Breast epithelium (tissue), 3 donors: ENCODE measurements around the gene NPIPA1.
"Not testable (repeated sequence)": the region's sequence is repeated elsewhere in the genome, so short reads cannot be mapped to it uniquely, and the experiment has no call there.

Experiments used
- POLR2A ChIP-seq: fragments of 450-650 bp; IDR thresholded peaks from one replicate; pipeline ENCODE4 v1.6.1; 2016; ENCODE audit warnings: antibody characterized with exemption, mild to moderate bottlenecking, moderate library complexity
- POLR2AphosphoS5 ChIP-seq, 3 donors: sonication (generic); formaldehyde crosslinking; IDR thresholded peaks; one replicate each; pipeline ENCODE4 v1.6.1; 2017; ENCODE audit warnings: antibody characterized with exemption in 3 of 3
- TF ChIP-seq, protein P1 (sequence below), 3 donors: fragments of 450-650 bp; IDR thresholded peaks; one replicate each; pipeline ENCODE4 v1.5.1; 2016 to 2017; ENCODE audit warnings: antibody characterized with exemption in 3 of 3, mild to moderate bottlenecking in 3 of 3, moderate library complexity in 3 of 3

DNA sequence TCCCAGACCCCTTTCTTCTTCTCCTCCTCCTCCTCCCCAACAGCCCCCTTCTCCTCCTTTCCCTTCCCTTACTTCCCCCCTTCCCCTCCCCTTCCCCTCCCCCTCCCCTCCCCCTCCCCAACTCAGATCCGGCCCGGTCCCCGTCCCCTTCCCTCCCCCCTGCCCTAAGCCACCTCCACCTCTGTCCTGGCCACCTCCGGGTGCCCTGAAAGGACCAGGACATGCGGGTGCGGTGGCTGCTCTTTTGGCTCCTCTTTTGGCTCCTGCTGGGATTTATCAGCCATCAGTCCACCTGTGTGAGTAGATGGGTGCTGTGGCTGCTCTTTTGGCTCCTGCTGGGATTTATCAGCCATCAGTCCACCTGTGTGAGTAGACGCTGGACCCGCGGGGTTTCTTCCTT, 751 bp downstream of the NPIPA1 start:
- TF ChIP-seq, protein P1, sequence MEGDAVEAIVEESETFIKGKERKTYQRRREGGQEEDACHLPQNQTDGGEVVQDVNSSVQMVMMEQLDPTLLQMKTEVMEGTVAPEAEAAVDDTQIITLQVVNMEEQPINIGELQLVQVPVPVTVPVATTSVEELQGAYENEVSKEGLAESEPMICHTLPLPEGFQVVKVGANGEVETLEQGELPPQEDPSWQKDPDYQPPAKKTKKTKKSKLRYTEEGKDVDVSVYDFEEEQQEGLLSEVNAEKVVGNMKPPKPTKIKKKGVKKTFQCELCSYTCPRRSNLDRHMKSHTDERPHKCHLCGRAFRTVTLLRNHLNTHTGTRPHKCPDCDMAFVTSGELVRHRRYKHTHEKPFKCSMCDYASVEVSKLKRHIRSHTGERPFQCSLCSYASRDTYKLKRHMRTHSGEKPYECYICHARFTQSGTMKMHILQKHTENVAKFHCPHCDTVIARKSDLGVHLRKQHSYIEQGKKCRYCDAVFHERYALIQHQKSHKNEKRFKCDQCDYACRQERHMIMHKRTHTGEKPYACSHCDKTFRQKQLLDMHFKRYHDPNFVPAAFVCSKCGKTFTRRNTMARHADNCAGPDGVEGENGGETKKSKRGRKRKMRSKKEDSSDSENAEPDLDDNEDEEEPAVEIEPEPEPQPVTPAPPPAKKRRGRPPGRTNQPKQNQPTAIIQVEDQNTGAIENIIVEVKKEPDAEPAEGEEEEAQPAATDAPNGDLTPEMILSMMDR (IDR thresholded peaks at IDR 0.05): not testable (repeated sequence)
- not testable (repeated sequence) for TF ChIP-seq POLR2AphosphoS5 (IDR thresholded peaks at IDR 0.05); POLR2A
